HuH-7 (cell line): ENCODE data around the gene INPP5A.
"Not testable (repeated sequence)": the region's sequence is repeated elsewhere in the genome, so short reads cannot be mapped to it uniquely, and the experiment has no call there.

Experiments
- DNase-seq: peaks from one replicate; pipeline ENCODE4 v3.0.0; 2011; ENCODE audit warnings: low spot score

The INPP5A gene

GRCh38 chr10:132550366-132551092 lies 12.9 kb downstream of the INPP5A start:
- no peak for DNase-seq

GRCh38 chr10:132551093-132551807 lies 13.7 kb downstream of the INPP5A start:
- no peak for DNase-seq

- no peak for DNase-seq
These were observed 14.2 kb downstream of the INPP5A start for GRCh38 chr10:132551808-132552130.

- DNase-seq: not testable (repeated sequence)
These were observed 15.0 kb downstream of the INPP5A start for GRCh38 chr10:132552635-132553034.

- DNase-seq: not testable (repeated sequence)
These were observed 16.0 kb downstream of the INPP5A start for GRCh38 chr10:132553568-132553967.

- no peak for DNase-seq
These were observed 16.7 kb downstream of the INPP5A start for GRCh38 chr10:132554053-132554990.

- no peak for DNase-seq
These were observed 17.5 kb downstream of the INPP5A start for GRCh38 chr10:132554991-132555647.

- no peak for DNase-seq
These were observed 18.3 kb downstream of the INPP5A start for GRCh38 chr10:132555648-132556575.

GRCh38 chr10:132556994-132557441 lies 19.4 kb downstream of the INPP5A start:
- DNase-seq: no peak

GRCh38 chr10:132557696-132558515 lies 20.3 kb downstream of the INPP5A start:
- no peak for DNase-seq

GRCh38 chr10:132558516-132559413 lies 21.2 kb downstream of the INPP5A start:
- DNase-seq: no peak

GRCh38 chr10:132559538-132559937 lies 22.0 kb downstream of the INPP5A start:
- DNase-seq: no peak

GRCh38 chr10:132560241-132560731 lies 22.7 kb downstream of the INPP5A start:
- DNase-seq: no peak

- DNase-seq: no peak
These were observed 24.8 kb downstream of the INPP5A start for GRCh38 chr10:132562177-132562915.

GRCh38 chr10:132562916-132563456 lies 25.4 kb downstream of the INPP5A start:
- DNase-seq: no peak

- no peak for DNase-seq
These were observed 26.1 kb downstream of the INPP5A start for GRCh38 chr10:132563485-132564248.

- DNase-seq: no peak
These were observed 26.6 kb downstream of the INPP5A start for GRCh38 chr10:132564249-132564605.
